ENCODE data around the gene RUNX2. TPM values are rescaled to one million over a fixed set of nuclear protein-coding genes. Genes with fewer than 3 reads are reported as not detected.

The RUNX2 gene
- total and polyA plus RNA-seq, 8 donors: 0.80 to 18.7 (median 2.7) TPM; not detected in 1

DNA sequence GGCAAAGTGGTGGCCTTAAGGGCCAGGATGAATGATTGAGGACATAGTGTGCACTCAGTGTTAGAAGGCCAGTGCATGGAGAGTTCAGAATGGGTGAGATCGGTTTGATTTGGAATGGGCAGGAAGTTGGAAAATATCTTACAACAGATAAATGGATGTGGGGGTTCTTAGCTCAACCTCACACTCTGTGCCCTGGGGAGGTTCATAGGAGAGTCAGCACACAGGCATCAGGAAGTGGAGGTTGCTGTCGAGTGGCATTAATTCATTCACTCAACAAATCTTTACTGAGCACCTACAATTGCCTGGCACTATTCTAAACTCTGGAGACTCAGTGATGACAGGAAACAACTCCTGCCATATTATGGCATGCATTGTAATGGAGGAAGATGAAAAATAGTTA is 363.3 kb downstream of the RUNX2 start:
- WGBS, 5 donors: 58 to 89% (median 82%) methylated on average over 2 of the region's 2 CpGs
- no peaks in the 10 kb centered on the region for H3K4me1 ChIP-seq
- no peaks in the 10 kb centered on the region for H3K9me3 ChIP-seq
- H3K27me3 ChIP-seq: no peaks in the 10 kb centered on the region
- TF ChIP-seq POLR2A (IDR thresholded peaks at IDR 0.05): no peak
- no peak for TF ChIP-seq EP300 (IDR thresholded peaks at IDR 0.05)
- TF ChIP-seq POLR2AphosphoS5 (IDR thresholded peaks at IDR 0.05): no peak
- TF ChIP-seq, protein P1, sequence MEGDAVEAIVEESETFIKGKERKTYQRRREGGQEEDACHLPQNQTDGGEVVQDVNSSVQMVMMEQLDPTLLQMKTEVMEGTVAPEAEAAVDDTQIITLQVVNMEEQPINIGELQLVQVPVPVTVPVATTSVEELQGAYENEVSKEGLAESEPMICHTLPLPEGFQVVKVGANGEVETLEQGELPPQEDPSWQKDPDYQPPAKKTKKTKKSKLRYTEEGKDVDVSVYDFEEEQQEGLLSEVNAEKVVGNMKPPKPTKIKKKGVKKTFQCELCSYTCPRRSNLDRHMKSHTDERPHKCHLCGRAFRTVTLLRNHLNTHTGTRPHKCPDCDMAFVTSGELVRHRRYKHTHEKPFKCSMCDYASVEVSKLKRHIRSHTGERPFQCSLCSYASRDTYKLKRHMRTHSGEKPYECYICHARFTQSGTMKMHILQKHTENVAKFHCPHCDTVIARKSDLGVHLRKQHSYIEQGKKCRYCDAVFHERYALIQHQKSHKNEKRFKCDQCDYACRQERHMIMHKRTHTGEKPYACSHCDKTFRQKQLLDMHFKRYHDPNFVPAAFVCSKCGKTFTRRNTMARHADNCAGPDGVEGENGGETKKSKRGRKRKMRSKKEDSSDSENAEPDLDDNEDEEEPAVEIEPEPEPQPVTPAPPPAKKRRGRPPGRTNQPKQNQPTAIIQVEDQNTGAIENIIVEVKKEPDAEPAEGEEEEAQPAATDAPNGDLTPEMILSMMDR (IDR thresholded peaks at IDR 0.05): no peak
- no peak for DNase-seq
- no peak overlapping the region for H3K4me3 ChIP-seq
- H3K27ac ChIP-seq: no peak overlapping the region
- H3K36me3 ChIP-seq: no peaks in the 10 kb centered on the region
- intact Hi-C loops (cut with DNase I; ENCODE audit: low total_unique reads): no loop called here

DNA sequence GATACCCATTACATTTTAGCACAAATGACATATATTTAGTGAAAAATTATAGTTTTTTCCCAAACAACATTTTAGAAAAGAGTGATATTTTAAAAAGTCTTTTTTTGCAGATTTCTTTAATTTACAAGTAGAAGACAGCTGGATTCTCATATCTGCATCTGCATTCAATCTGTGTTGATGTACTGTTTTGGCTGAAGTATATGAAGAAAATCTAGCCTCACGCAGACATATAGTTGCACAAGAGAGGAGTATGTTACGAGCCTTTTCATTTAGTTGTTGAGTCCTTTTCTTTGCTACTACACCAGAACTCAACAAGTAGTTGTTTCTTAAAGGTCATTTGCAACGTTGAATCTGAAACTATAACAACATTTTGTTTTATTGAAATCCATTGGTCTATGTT is 363.9 kb downstream of the RUNX2 start:
- Histone ChIP-seq H3K27ac (no peak overlapping the region), H3K9me3 (no peaks in the 10 kb centered on the region), H3K36me3 (no peaks in the 10 kb centered on the region), H3K4me1 (no peaks in the 10 kb centered on the region), H3K27me3 (no peaks in the 10 kb centered on the region), H3K4me3 (no peak overlapping the region)
- DNase-seq: no peak
- intact Hi-C loops (cut with DNase I; ENCODE audit: low total_unique reads): no loop called here
- WGBS, 5 donors: 85 to 92% (median 88%) methylated on average over 3 of the region's 3 CpGs
- TF ChIP-seq EP300 (IDR thresholded peaks at IDR 0.05): no peak
- no peak for TF ChIP-seq POLR2A (IDR thresholded peaks at IDR 0.05)
- TF ChIP-seq POLR2AphosphoS5 (IDR thresholded peaks at IDR 0.05): no peak
- TF ChIP-seq, protein P1 (IDR thresholded peaks at IDR 0.05): no peak

DNA sequence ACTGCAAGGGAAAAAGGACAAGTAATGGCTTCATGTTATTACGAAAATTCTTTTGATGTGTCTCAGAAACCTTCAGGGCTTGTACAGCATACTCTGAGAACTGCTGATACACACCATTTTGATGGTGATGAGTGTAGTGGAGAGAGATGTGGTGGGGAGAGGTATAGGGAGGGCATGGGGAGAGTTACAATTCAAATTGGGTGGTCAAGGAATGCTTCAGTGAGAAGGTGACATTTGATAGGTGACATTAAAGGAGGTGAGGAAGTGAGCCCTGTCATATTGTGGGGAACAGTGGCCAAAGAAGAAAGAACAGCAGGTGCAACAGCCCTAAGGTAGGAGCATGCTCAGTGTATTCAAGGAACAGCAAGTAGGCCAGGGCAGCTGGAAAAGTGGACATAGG is 368.6 kb downstream of the RUNX2 start:
- Histone ChIP-seq H3K9me3 (no peaks in the 10 kb centered on the region), H3K27me3 (no peaks in the 10 kb centered on the region), H3K4me1 (no peaks in the 10 kb centered on the region), H3K4me3 (no peak overlapping the region), H3K27ac (no peak overlapping the region), H3K36me3 (no peaks in the 10 kb centered on the region)
- DNase-seq: no peak
- WGBS, 5 donors: 85 to 96% (median 93%) methylated on average over 1 of the region's 1 CpG
- intact Hi-C loops (cut with DNase I; ENCODE audit: low total_unique reads): no loop called here
- no peak for TF ChIP-seq EP300 (IDR thresholded peaks at IDR 0.05)
- TF ChIP-seq POLR2AphosphoS5 (IDR thresholded peaks at IDR 0.05): no peak
- TF ChIP-seq, protein P1 (IDR thresholded peaks at IDR 0.05): no peak
- TF ChIP-seq POLR2A (IDR thresholded peaks at IDR 0.05): no peak

DNA sequence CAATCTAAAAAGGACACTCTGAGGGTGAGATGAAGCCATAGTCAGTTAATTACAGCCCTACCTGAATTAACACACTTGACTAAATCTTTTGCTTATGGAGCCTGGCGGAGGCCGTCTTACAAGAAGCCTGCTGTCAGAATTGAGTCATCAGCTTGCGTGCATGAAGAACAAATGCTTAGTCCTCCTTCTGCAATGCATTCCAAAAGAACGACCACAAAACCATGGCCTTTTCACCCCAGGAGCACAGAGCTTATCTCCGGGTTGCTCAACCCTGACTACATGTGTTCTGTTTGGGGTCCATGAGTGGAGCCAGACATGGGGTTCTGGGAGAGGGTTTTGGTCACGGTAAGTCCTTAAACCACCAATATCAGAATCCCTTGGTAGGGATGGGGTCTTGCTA is 369.5 kb downstream of the RUNX2 start:
- Histone ChIP-seq H3K36me3 (no peaks in the 10 kb centered on the region), H3K4me3 (no peak overlapping the region), H3K27ac (no peak overlapping the region), H3K27me3 (no peaks in the 10 kb centered on the region), H3K4me1 (no peaks in the 10 kb centered on the region), H3K9me3 (no peaks in the 10 kb centered on the region)
- intact Hi-C loops (cut with DNase I; ENCODE audit: low total_unique reads): no loop called here
- DNase-seq: no peak
- TF ChIP-seq POLR2AphosphoS5 (IDR thresholded peaks at IDR 0.05) (no peak), POLR2A (IDR thresholded peaks at IDR 0.05) (no peak), EP300 (IDR thresholded peaks at IDR 0.05) (no peak)
- TF ChIP-seq, protein P1 (IDR thresholded peaks at IDR 0.05): no peak
- WGBS, 5 donors: 62 to 83% (median 76%) methylated on average over 6 of the region's 6 CpGs

Measured in stomach (tissue), 9 donors.